HG03432 (cell line): ENCODE results near the gene ABCC1.
"Not testable (repeated sequence)": the region's sequence is repeated elsewhere in the genome, so short reads cannot be mapped to it uniquely, and the experiment has no call there.

Experiments
- ATAC-seq: cut with Tn5 transposase; IDR thresholded peaks from one replicate; pipeline ENCODE4 v1.9.1; 2021; ENCODE audit warnings: mild to moderate bottlenecking, moderate library complexity; ENCODE audit not compliant: unreplicated experiment

Gene ABCC1

GRCh38 chr16:16133943-16134604 lies 184.7 kb downstream of the ABCC1 start:
- no peak for ATAC-seq

DNA sequence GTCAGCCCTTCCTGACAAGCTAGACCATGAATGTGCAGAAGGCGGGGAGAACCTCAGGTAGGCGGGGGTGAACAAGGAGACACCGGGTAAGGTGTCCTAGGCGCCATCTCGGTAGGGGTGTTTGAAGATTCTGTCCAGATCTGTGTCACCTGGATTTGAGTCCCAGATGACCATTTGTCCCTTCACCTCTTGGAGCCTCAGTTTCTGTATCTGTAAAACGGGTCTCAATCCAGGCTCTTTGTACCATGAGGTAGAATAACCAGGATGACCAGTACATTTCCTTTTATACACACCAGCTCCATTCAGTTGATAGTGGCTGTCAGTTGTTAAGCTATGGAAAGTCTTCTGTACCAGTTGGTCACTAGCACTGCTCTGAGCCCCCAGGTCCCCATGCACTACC lies 187.2 kb downstream of the ABCC1 start:
- no peak for ATAC-seq

- no peak for ATAC-seq
Observed at GRCh38 chr16:16137110-16137509, 187.7 kb downstream of the ABCC1 start.

- no peak for ATAC-seq
Observed at GRCh38 chr16:16138034-16138635, 188.7 kb downstream of the ABCC1 start.

GRCh38 chr16:16139061-16139460 lies 189.6 kb downstream of the ABCC1 start:
- ATAC-seq: no peak

- ATAC-seq: no peak
Observed at GRCh38 chr16:16139806-16140205, 190.4 kb downstream of the ABCC1 start.

DNA sequence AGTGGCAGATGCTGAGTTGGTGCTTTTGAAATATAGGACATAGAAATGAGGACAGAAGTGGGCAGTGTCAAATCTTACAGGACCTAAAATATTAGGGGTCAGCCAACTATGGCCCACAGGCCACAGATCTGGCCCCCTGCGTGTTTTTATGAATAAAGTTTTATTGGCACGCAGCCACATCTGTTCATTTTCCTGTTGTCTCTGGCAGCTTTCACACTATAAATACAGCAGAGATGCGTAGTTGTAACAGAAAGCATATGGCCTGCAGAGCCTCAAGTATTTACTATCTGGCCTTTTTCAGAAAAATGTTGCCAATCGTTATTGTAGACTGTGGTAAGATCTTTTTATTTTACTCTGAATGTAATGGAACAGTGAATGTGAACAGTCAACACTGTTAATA lies 191.1 kb downstream of the ABCC1 start:
- ATAC-seq: no peak

DNA sequence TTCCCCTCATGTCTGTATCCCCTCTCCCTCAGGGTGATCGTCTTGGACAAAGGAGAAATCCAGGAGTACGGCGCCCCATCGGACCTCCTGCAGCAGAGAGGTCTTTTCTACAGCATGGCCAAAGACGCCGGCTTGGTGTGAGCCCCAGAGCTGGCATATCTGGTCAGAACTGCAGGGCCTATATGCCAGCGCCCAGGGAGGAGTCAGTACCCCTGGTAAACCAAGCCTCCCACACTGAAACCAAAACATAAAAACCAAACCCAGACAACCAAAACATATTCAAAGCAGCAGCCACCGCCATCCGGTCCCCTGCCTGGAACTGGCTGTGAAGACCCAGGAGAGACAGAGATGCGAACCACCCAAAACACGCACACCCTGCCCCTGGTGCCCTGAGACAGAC lies 191.7 kb downstream of the ABCC1 start:
- no peak for ATAC-seq

DNA sequence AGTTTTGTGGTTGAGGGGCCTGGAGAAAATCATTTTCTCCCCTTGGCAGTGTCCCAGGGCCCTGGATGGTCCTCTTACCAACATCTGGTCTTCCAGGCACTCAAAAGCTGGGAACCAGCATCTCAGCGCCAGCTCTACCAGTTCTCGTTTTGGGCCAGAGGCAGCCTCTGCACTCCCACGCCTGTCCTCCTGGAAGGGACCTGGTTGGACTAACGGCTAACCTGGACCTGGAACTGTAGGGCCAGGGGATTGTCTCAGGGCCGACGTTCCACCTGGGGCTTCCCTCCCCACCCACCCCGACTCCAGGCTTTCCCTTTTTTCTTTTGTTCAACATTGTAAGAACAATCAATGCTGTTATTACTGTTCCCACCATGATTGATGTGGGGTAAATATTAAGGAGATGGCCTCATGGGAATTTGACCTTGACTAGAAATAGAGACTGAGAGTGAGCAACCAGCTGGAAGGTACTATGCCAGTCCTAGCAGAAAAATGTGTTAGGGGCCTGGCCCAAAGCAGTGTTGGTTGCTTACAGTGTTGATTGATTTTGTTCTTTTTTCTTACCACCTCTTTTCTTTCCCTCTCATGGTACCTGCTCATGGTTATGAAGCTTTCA lies 192.5 kb downstream of the ABCC1 start:
- no peak for ATAC-seq

- no peak for ATAC-seq
Observed at GRCh38 chr16:16143038-16143763, 193.8 kb downstream of the ABCC1 start.

GRCh38 chr16:16143931-16144330 lies 194.5 kb downstream of the ABCC1 start:
- no peak for ATAC-seq

DNA sequence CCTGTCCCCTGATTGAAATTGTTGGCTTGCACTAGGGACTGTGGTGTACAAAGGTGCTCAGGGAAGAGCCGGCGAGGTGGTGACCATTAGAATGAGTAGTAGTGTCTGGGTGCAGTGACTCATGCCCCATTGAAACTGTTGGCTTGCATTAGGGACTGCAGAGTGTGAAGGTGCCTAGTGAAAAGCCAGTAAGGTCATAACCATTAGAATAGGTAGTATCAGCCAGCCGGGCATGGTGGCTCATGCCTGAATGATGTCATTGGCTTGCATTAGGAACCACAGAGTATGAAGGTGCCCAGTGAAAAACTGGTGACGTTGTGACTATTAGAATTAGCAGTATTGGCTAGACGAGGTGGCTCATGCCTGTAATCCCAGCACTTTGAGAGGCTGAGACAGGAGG lies 195.0 kb downstream of the ABCC1 start:
- ATAC-seq: no peak

GRCh38 chr16:16145286-16145685 lies 195.9 kb downstream of the ABCC1 start:
- ATAC-seq: no peak

DNA sequence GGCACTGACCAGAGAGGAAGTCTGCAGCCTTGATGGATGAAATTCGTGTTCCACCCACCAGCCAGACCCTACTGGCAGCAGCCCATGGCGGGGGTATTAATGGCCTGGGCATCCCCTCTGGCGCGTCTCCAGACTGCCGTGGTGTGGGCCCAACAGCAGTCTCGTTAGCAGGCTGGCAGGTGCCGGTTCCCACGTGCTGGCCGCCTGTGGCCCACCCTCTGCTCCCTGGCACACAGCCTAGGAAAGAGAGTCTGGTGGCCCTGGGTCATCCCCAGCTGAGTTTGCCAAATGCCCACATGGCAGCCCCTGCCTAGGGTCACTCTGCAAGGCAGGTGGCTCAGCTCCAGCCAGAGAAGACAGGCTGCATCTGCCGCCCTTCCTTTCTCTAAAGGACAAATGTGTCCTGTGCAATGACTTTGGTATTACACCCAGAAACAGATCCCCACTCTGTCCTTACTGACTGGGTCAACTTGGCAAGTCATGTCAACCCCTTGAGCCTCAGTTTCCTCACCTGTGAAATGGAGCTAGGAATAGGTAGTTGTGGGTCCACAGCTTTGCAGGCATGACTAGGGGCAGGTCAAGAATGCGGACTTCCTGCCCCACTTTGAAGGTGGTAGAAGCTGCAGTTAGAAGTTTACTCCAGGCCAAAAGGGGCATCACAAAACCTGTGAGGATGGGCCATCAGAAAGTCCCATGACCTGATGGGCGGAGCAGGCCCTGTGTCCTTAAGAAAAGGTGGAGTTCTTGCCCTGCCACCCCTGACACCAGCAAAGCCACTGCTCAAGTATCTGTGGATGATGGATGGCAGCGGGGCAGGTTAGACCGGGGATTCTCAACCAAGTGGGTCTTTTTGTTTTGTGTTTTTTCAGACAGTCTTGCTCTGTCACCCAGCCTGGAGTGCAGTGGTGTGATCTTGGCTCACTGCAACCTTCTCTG lies 197.2 kb downstream of the ABCC1 start:
- ATAC-seq: no peak

GRCh38 chr16:16147316-16147999 lies 198.0 kb downstream of the ABCC1 start:
- ATAC-seq: no peak

DNA sequence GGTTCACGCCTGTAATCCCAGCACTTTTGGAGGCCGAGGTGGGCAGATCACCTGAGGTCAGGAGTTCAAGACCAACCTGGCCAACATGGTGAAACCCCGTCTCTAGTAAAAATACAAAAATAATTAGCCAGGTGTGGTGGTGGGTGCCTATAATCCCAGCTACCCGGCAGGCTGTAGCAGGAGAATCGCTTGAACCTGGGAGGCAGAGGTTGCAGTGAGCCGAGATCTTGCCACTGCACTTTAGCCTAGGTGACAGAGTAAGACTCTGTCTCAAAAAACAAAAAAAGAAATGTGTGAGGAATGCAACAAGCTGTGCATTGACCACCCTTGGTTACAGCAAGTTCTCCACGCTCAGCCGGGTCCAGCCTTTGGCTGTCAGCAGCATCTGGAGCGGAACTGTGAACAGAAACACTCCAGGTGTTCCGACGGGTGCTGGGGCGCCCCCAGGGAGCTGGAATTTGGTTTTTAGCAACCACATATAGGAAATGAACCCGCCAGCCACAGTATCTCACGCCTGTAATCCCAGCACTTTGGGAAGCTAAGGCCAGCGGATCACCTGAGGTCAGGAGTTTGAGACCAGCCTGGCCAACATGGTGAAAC lies 198.7 kb downstream of the ABCC1 start:
- ATAC-seq: not testable (repeated sequence)

GRCh38 chr16:16148755-16149154 lies 199.3 kb downstream of the ABCC1 start:
- ATAC-seq: no peak

- ATAC-seq: no peak
Observed at GRCh38 chr16:16149710-16150116, 200.3 kb downstream of the ABCC1 start.

DNA sequence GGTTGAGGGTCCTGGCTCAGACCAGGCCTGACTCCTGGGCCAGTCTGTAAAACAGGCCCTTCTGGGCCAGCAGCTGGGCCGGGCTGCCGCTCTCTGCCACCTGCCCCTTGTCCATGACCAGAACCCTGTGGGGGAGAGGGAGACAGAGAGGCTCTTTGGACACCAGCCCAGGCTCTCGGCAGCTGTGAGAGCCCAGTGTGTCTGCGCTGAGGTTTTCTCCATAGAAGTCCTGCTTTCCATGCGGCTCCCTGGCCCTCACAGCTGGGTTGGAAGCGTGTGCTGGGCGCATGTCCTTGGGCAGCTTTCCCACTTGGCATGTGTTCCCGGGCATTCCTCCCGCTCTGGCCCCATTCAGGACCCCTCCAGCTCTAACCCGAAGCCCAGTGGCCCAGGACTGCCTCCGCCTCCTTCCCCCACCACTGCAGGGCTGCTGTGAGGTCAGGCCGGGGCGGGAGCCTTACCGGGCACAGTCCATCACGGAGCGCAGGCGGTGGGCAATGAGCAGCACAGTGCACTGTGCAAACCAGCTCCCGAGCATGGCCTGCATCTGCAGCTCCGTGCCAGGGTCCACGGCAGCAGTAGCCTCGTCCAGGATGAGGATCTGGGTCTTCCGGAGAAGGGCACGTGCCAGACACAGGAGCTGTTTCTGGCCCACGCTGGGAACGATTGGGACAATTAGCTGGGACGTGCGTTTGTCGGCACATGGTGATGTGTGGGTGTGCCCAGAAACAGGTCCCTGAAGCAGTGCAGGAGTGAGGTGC lies 200.9 kb downstream of the ABCC1 start:
- ATAC-seq: no peak
